Fibroblast of the aortic adventitia (primary cell): ENCODE measurements around the gene MAN1B1. TPM values are rescaled to one million over a fixed set of nuclear protein-coding genes. Genes with fewer than 3 reads are reported as not detected.
A peak's percentile ranks its signal among the peaks of the same experiment; 100 is the strongest.

Experiments
- DNase-seq: peaks from one replicate; pipeline ENCODE4 v3.0.0-alpha.2; 2010; ENCODE audit warnings: low read depth
- H3K4me3 ChIP-seq: 2 replicates; pipeline ENCODE4 v1.5.1; 2011; ENCODE audit warnings: low read depth, mild to moderate bottlenecking, control low read depth, low read length, moderate library complexity
- CTCF ChIP-seq: IDR thresholded peaks from 2 replicates; pipeline ENCODE4 v1.5.1; 2011; ENCODE audit warnings: mild to moderate bottlenecking, low read length, control low read depth, inconsistent platforms; ENCODE audit not compliant: insufficient read depth
- total RNA-seq: library from RNA; depleted of rRNA; stranded (reverse); fragments of >200 nt; gene quantifications from 2 replicates; pipeline ENCODE4 v1.2.3, GENCODE V29; 2012; ENCODE audit warnings: low replicate concordance

The MAN1B1 gene
- total RNA-seq, 1 donor = 50.8 TPM

- no peak for TF ChIP-seq CTCF
- no peak overlapping the region for H3K4me3 ChIP-seq
- DNase-seq = no peak
Measured at GRCh38 chr9:137136261-137136880, 49.6 kb downstream of the MAN1B1 start.

- TF ChIP-seq CTCF = no peak
- no peak overlapping the region for H3K4me3 ChIP-seq
- DNase-seq = no peak
Measured at GRCh38 chr9:137136881-137137607, 50.3 kb downstream of the MAN1B1 start.

- no peak for DNase-seq
- H3K4me3 ChIP-seq = no peak overlapping the region
- TF ChIP-seq CTCF = no peak
Measured at GRCh38 chr9:137138058-137138721, 51.4 kb downstream of the MAN1B1 start.

- H3K4me3 ChIP-seq = no peak within 1 kb of the TSS
- TF ChIP-seq CTCF = no peak
- peak; percentile 15 for DNase-seq
Measured at GRCh38 chr9:137138722-137139467, 52.1 kb downstream of the MAN1B1 start, which contains the start of gene GRIN1. Gene GRIN1, plus strand, starts transcription at chr9:137139154. Its CDS starts 333 bp downstream, at chr9:137139487.

GRCh38 chr9:137139468-137140150 lies 52.8 kb downstream of the MAN1B1 start:
- H3K4me3 ChIP-seq = no peak overlapping the region
- TF ChIP-seq CTCF = no peak
- DNase-seq = no peak
